ENCODE results near the gene SIRT7.

The SIRT7 gene

DNA sequence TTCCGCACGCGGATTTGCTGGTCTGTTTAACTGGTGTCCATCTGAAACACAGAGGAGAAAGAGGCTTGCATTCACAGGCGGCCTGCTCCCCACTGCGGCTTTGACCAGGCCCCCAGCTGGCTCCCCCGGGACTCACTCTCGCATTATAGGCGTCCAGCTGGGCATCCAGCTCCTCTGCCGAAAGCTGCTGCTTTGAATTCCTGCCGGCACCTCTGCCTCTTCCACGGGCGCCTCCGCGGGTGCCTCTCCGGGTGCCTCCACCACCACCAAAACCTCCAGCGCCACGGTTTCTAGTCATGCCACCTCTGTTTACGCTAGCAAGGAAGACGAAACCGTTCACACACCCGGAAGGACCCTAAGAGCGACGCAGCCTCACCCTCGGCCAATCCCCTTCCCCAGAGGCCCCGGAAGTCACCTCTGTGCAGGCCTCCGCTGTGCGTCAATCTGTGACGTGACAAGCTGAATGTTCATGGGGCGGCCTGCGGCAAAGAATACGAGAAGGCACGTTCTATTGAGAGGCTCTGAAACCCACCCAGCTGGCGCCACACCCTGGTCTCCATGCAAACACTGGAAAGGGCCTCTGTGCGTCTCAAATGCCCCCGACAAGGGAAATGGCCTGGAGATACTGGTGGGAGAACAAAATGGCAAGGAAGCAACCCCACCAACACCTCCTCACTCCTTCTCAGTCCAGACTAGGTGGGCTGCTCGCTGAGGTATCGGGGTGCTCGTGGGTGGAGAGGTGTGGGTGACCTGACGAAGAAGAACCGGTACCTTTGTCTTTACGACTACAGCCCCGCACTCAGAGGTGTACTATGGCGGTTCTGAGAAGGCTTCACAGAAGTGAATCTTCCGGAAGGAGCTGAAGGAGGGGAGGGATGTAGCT is 29.6 kb downstream of the SIRT7 start:
- Histone ChIP-seq H3K27ac (ENCODE audit: poor library complexity, severe bottlenecking) (no peak overlapping the region), H3K4me3 (ENCODE audit: severe bottlenecking) (no peak overlapping the region), H3K9me3 (ENCODE audit: severe bottlenecking) (peaks cover 1% of the 10 kb centered on the region), H3K27me3 (ENCODE audit: insufficient read depth, poor library complexity, severe bottlenecking) (no peaks in the 10 kb centered on the region), H3K36me3 (ENCODE audit: low read depth) (peaks cover 74% of the 10 kb centered on the region), H3K4me1 (ENCODE audit: insufficient read depth, poor library complexity, severe bottlenecking) (peaks cover 4% of the 10 kb centered on the region)
- ATAC-seq (ENCODE audit: low read depth) (no peak), DNase-seq (ENCODE audit: low spot score) (no peak)
- no peak for TF ChIP-seq CTCF (IDR thresholded peaks at IDR 0.05; ENCODE audit: poor library complexity, severe bottlenecking)

GRCh38 chr17:81885869-81886548 is 32.0 kb downstream of the SIRT7 start:
- Histone ChIP-seq H3K27ac (ENCODE audit: poor library complexity, severe bottlenecking) (no peak overlapping the region), H3K9me3 (ENCODE audit: severe bottlenecking) (peaks cover 1% of the 10 kb centered on the region), H3K4me1 (ENCODE audit: insufficient read depth, poor library complexity, severe bottlenecking) (peaks cover 4% of the 10 kb centered on the region), H3K4me3 (ENCODE audit: severe bottlenecking) (no peak overlapping the region), H3K36me3 (ENCODE audit: low read depth) (peaks cover 93% of the 10 kb centered on the region), H3K27me3 (ENCODE audit: insufficient read depth, poor library complexity, severe bottlenecking) (no peaks in the 10 kb centered on the region)
- DNase-seq (ENCODE audit: low spot score) (peak; percentile 74), ATAC-seq (ENCODE audit: low read depth) (peak; percentile 52; the same call in 2 of the 3 replicates)
- no peak for TF ChIP-seq CTCF (IDR thresholded peaks at IDR 0.05; ENCODE audit: poor library complexity, severe bottlenecking)

DNA sequence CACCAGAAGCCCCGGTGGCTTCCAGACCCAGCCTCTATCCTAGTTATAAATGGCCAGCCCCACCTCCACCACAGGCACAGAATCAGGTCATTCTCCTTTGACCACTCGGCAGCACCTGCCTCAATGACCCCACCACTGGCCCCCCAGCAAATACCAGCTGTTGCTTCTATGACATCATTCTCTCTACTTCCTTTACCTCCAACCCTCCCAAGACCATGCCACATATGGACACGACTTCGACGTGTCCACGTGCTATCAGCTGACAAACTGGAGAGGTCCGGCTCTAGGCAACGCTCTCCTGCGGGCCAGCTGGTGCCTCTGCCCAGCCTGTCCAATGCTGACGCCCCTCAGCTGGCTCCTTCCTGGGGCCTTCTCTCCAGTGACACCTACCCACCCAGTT is 32.5 kb downstream of the SIRT7 start:
- no peak overlapping the region for H3K27ac ChIP-seq (ENCODE audit: poor library complexity, severe bottlenecking)
- peaks cover 4% of the 10 kb centered on the region for H3K4me1 ChIP-seq (ENCODE audit: insufficient read depth, poor library complexity, severe bottlenecking)
- DNase-seq (ENCODE audit: low spot score) (no peak), ATAC-seq (ENCODE audit: low read depth) (no peak)
- no peak overlapping the region for H3K4me3 ChIP-seq (ENCODE audit: severe bottlenecking)
- TF ChIP-seq CTCF (IDR thresholded peaks at IDR 0.05; ENCODE audit: poor library complexity, severe bottlenecking) = no peak
- H3K27me3 ChIP-seq (ENCODE audit: insufficient read depth, poor library complexity, severe bottlenecking) = no peaks in the 10 kb centered on the region
- peaks cover 94% of the 10 kb centered on the region for H3K36me3 ChIP-seq (ENCODE audit: low read depth)
- H3K9me3 ChIP-seq (ENCODE audit: severe bottlenecking) = no peaks in the 10 kb centered on the region

- no peak for DNase-seq (ENCODE audit: low spot score)
- Histone ChIP-seq H3K36me3 (ENCODE audit: low read depth) (peaks cover 94% of the 10 kb centered on the region), H3K4me1 (ENCODE audit: insufficient read depth, poor library complexity, severe bottlenecking) (peaks cover under 1% of the 10 kb centered on the region), H3K4me3 (ENCODE audit: severe bottlenecking) (no peak overlapping the region), H3K27me3 (ENCODE audit: insufficient read depth, poor library complexity, severe bottlenecking) (no peaks in the 10 kb centered on the region), H3K9me3 (ENCODE audit: severe bottlenecking) (no peaks in the 10 kb centered on the region), H3K27ac (ENCODE audit: poor library complexity, severe bottlenecking) (no peak overlapping the region)
- ATAC-seq (ENCODE audit: low read depth) = no peak
- no peak for TF ChIP-seq CTCF (IDR thresholded peaks at IDR 0.05; ENCODE audit: poor library complexity, severe bottlenecking)
Measured at GRCh38 chr17:81884968-81885367, 33.0 kb downstream of the SIRT7 start.

Data from RWPE2 (cell line).